SHP77 (cell line): ENCODE data around the gene CRPPA.

Source experiments
- DNase-seq, 2 experiments: peaks; one replicate each; lab custom pipeline; 2025; lab: John Stamatoyannopoulos, UW

Gene CRPPA

GRCh38 chr7:16422917-16423316, 1.6 kb upstream of the CRPPA start:
- DNase-seq, result no peak

GRCh38 chr7:16422103-16422435, 731 bp upstream of the CRPPA start:
- DNase-seq, result no peak

GRCh38 chr7:16420649-16421332, 547 bp downstream of the CRPPA start:
- DNase-seq, result peak; percentile 94 to 98

GRCh38 chr7:16420329-16420648, 1.0 kb downstream of the CRPPA start:
- DNase-seq, result no peak

- no peak for DNase-seq
Observed at GRCh38 chr7:16419859-16420258, 1.5 kb downstream of the CRPPA start.

- DNase-seq, result no peak
Observed at GRCh38 chr7:16419126-16419525, 2.2 kb downstream of the CRPPA start.

GRCh38 chr7:16417906-16418305, 3.4 kb downstream of the CRPPA start:
- no peak for DNase-seq

GRCh38 chr7:16416289-16417282, 4.8 kb downstream of the CRPPA start:
- DNase-seq, result no peak

- no peak for DNase-seq
Observed at GRCh38 chr7:16412274-16413254, 8.8 kb downstream of the CRPPA start.

GRCh38 chr7:16411391-16411790, 9.9 kb downstream of the CRPPA start:
- DNase-seq, result no peak

GRCh38 chr7:16409777-16410176, 11.6 kb downstream of the CRPPA start:
- DNase-seq, result no peak

- no peak for DNase-seq
Observed at GRCh38 chr7:16404636-16405035, 16.7 kb downstream of the CRPPA start.

GRCh38 chr7:16403475-16403874, 17.9 kb downstream of the CRPPA start:
- no peak for DNase-seq

- no peak for DNase-seq
Observed at GRCh38 chr7:16402940-16403339, 18.4 kb downstream of the CRPPA start.

GRCh38 chr7:16402091-16402490, 19.2 kb downstream of the CRPPA start:
- no peak for DNase-seq

- DNase-seq, result no peak
Observed at GRCh38 chr7:16400893-16401275, 20.5 kb downstream of the CRPPA start.

GRCh38 chr7:16399916-16400892, 21.1 kb downstream of the CRPPA start:
- no peak for DNase-seq

- DNase-seq, result no peak
Observed at GRCh38 chr7:16399265-16399831, 22.0 kb downstream of the CRPPA start.

GRCh38 chr7:16398146-16399017, 23.0 kb downstream of the CRPPA start:
- DNase-seq, result no peak
